HG02852 (cell line): ENCODE measurements around the gene R3HDML.
"Not testable (repeated sequence)": the region's sequence is repeated elsewhere in the genome, so short reads cannot be mapped to it uniquely, and the experiment has no call there.

Experiments
- ATAC-seq: cut with Tn5 transposase; IDR thresholded peaks from one replicate; pipeline ENCODE4 v1.9.1; 2021; ENCODE audit warnings: mild to moderate bottlenecking, moderate library complexity; ENCODE audit not compliant: unreplicated experiment

Gene R3HDML

GRCh38 chr20:44327748-44328147, 9.1 kb upstream of the R3HDML start:
- not testable (repeated sequence) for ATAC-seq

DNA sequence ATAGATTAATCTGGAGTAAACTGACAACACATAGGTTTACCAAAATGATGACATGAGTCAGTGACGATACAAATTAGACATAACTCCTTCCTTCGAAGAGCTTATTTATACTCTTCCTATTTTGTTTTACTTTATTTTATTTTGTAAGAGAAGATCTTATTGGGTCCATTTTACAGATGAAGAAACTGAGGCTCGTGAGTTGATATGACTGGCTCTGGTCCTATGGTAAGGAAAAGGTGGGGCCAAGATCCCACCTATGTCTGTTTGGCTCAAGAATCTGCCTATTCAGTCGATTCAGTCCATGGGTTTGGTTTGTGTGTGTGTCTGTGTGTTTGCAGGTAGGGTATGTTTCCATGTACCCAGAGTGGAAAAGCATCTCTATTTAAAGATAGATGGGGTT, 8.4 kb upstream of the R3HDML start:
- ATAC-seq, result no peak

GRCh38 chr20:44331201-44331600, 5.6 kb upstream of the R3HDML start:
- no peak for ATAC-seq

DNA sequence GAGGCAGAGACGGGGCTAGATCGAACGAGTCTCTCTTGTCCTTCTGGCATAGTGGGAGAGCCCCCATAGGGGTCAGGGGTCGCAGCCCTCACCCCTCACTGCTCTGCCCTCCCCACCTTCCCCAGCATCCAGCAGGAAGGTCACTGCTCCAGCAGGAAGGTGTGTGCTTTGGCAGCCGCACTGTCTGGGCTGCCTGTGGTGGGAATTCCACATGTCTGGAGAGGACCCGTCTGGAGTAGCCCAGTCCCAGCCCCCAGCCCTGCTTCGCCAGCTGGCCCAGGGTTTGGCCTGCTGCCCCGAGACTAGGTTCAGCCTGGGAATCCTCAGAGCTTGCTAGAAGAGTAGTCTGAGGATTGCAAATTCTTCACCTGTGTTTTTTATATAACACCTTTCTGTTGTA, 2.5 kb upstream of the R3HDML start:
- no peak for ATAC-seq

GRCh38 chr20:44334709-44335108, 2.1 kb upstream of the R3HDML start:
- no peak for ATAC-seq

DNA sequence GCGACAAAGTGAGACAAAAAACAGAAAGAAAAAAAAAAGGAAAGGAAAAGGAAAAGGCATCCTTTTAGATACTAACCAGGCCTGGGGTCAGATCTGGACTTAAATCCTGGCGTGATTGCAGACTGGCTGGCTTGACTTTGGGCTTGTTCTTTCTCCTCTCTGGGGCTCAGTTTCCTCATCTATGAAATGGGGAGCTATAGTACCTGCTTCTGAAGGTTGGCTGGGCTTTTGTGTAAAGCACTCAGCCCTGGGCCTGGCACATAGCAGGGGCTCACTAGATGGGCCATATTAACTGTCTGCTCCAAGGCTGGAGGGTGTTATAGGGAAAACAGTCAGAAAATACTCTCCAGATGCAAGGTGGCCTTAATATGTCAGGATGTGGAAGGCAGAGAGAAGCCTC, 1.2 kb upstream of the R3HDML start:
- ATAC-seq, result no peak

DNA sequence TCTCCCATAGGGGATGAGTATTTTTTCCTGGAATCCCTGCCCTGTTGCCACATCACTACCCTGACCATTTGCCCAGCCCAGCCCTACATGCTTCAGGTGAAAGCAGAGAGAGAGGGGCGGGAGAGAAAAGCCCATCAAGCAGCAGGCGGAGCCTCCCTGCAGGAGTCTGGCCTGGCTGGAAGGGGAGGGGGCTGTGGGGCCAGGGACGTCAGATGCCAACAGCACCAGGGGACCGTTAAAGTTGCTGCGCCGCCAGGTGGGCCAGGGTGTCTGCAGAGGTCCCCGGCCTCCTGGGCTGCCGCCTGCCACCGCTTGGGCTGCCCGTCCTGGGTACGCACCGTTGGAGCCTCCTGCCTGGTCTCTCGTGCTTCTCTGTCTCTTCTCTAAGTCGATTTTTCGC, 757 bp upstream of the R3HDML start:
- no peak for ATAC-seq

GRCh38 chr20:44342248-44342647, 5.4 kb downstream of the R3HDML start:
- ATAC-seq, result no peak

GRCh38 chr20:44343162-44343675, 6.4 kb downstream of the R3HDML start:
- ATAC-seq, result no peak

GRCh38 chr20:44344723-44345122, 7.9 kb downstream of the R3HDML start:
- ATAC-seq, result no peak

GRCh38 chr20:44345147-44345546, 8.3 kb downstream of the R3HDML start:
- no peak for ATAC-seq

DNA sequence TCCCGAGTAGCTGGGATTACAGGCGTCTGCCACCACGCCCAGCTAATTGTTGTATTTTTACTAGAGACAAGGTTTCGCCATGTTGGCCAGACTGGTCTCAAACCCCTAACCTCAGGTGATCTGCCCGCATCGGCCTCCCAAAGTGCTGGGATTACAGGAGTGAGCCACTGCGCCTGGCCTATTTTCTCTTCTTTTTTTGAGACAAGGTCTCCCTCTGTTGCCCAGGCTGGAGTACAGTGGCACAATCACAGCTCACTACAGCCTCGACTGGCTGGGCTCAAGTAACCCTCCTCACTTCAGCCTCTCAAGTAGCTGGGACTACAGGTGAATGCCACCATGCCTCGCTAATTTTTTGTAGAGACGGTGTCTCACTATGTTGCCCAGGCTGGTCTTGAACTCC, 9.1 kb downstream of the R3HDML start:
- not testable (repeated sequence) for ATAC-seq

- ATAC-seq, result no peak
Observed at GRCh38 chr20:44348168-44348659, 11.4 kb downstream of the R3HDML start.

GRCh38 chr20:44349349-44349748, 12.5 kb downstream of the R3HDML start:
- no peak for ATAC-seq

DNA sequence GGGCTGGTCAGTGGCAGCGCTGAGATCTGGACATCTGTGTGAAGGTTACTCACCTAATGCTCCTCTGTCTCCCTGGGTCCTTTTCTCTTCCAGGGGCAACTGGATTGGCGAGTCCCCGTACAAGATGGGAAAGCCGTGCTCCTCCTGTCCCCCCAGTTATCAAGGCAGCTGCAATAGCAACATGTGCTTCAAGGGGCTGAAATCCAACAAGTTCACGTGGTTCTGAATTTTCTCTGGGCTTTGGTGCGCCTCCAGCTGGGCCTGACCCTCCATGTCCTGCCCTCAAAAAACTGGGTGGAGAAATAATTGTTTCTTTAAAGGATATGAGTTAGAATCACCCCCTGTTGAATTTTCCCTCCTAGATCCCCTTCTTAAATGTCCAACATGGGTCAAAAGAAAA, 13.7 kb downstream of the R3HDML start:
- no peak for ATAC-seq

GRCh38 chr20:44354979-44355497, 18.2 kb downstream of the R3HDML start:
- no peak for ATAC-seq

GRCh38 chr20:44355498-44356352, 18.9 kb downstream of the R3HDML start, which contains the start of gene HNF4A:
HNF4A (plus strand) TSS chr20:44355699; CDS start chr20:44355805, 106 bp downstream.
- ATAC-seq, result no peak

GRCh38 chr20:44356353-44356723, 19.5 kb downstream of the R3HDML start:
- ATAC-seq, result no peak

GRCh38 chr20:44357020-44357419, 20.2 kb downstream of the R3HDML start:
- ATAC-seq, result no peak

GRCh38 chr20:44357555-44358125, 20.8 kb downstream of the R3HDML start:
- ATAC-seq, result no peak

- no peak for ATAC-seq
Observed at GRCh38 chr20:44358776-44359175, 21.9 kb downstream of the R3HDML start.

DNA sequence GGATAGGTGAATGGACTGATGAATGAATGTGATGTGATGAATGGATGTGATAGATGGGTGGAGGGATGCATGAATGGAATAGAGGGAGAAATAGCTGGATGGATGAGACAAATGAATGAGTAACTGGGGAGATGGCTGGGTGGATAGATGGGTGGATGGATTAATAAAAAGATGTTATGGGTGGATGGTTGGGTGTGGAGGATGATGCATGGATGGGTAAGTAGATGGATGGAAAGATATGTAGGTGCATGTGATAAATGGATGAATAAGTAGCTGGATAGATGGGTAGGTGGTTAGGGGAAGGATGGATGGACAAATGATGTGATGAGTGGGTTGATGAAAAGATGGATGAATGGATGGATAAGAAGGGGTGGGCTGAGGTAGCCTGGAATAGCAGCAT, 23.4 kb downstream of the R3HDML start:
- ATAC-seq, result no peak
